MM.1S (cell line): ENCODE measurements around the gene SCAF11.

Source experiments
- DNase-seq: peaks from one replicate; pipeline ENCODE4 v3.0.0-alpha.2; 2015
- H2AFZ ChIP-seq: fragments of 300-600 bp; sonication (generic); 2 replicates; pipeline ENCODE4 v1.6.0; 2016; ENCODE audit warnings: antibody characterized with exemption, low read length
- H3F3A ChIP-seq: fragments of 300-600 bp; sonication (generic); 2 replicates; pipeline ENCODE4 v1.6.1; 2016; ENCODE audit warnings: mild to moderate bottlenecking, antibody characterized with exemption, low read length, moderate library complexity, mixed read lengths; ENCODE audit not compliant: insufficient read depth
- H3K27ac ChIP-seq: fragments of 300-600 bp; sonication (generic); 2 replicates; pipeline ENCODE4 v1.5.1; 2016; ENCODE audit warnings: mild to moderate bottlenecking, low read length
- H3K27me3 ChIP-seq: fragments of 300-600 bp; sonication (generic); replicated peaks from 2 replicates; pipeline ENCODE4 v1.6.0; 2016; ENCODE audit warnings: low read length; ENCODE audit not compliant: insufficient read depth
- H3K36me3 ChIP-seq: fragments of 300-600 bp; sonication (generic); replicated peaks from 2 replicates; pipeline ENCODE4 v1.6.1; 2016; ENCODE audit warnings: mild to moderate bottlenecking, low read length, mixed read lengths; ENCODE audit not compliant: insufficient read depth
- H3K4me1 ChIP-seq: fragments of 300-600 bp; sonication (generic); 2 replicates; pipeline ENCODE4 v1.6.1; 2016; ENCODE audit warnings: low read length, mixed read lengths
- H3K4me2 ChIP-seq: fragments of 300-600 bp; sonication (generic); 2 replicates; pipeline ENCODE4 v1.6.0; 2016; ENCODE audit warnings: low read depth, low read length
- H3K4me3 ChIP-seq: fragments of 300-600 bp; sonication (generic); 2 replicates; pipeline ENCODE4 v1.5.1; 2016; ENCODE audit warnings: low read length, mixed read lengths
- H3K79me2 ChIP-seq: fragments of 300-600 bp; sonication (generic); 2 replicates; pipeline ENCODE4 v1.6.1; 2016; ENCODE audit warnings: mixed run types, low read length, mixed read lengths
- H3K9ac ChIP-seq: fragments of 300-600 bp; sonication (generic); 2 replicates; pipeline ENCODE4 v1.6.1; 2016; ENCODE audit warnings: low read length, mixed read lengths
- H3K9me2 ChIP-seq: fragments of 300-600 bp; sonication (generic); replicated peaks from 2 replicates; pipeline ENCODE4 v1.6.1; 2016; ENCODE audit warnings: mild to moderate bottlenecking, low read length, mixed read lengths; ENCODE audit not compliant: insufficient read depth
- H3K9me3 ChIP-seq: fragments of 300-600 bp; sonication (generic); replicated peaks from 2 replicates; pipeline ENCODE4 v1.6.1; 2016; ENCODE audit warnings: mild to moderate bottlenecking, low read length, mixed read lengths; ENCODE audit not compliant: insufficient read depth
- H4K20me1 ChIP-seq: fragments of 300-600 bp; sonication (generic); 2 replicates; pipeline ENCODE4 v1.6.1; 2016; ENCODE audit warnings: mild to moderate bottlenecking, low read length, moderate library complexity, mixed read lengths; ENCODE audit not compliant: insufficient read depth
- CTCF ChIP-seq: fragments of 300-600 bp; sonication (generic); IDR thresholded peaks from 2 replicates; pipeline ENCODE4 v1.5.1; 2016; ENCODE audit warnings: antibody characterized with exemption, low read length, mixed read lengths
- EZH2 ChIP-seq: fragments of 300-600 bp; sonication (generic); optimal IDR thresholded peaks from 2 replicates; pipeline ENCODE3; 2017; ENCODE audit warnings: low read depth, mild to moderate bottlenecking, antibody characterized with exemption, low read length, mixed read lengths
- EZH2phosphoT487 ChIP-seq: fragments of 300-600 bp; sonication (generic); IDR thresholded peaks from 2 replicates; pipeline ENCODE4 v1.6.1; 2018; ENCODE audit warnings: antibody characterized with exemption, low read length

Gene SCAF11

GRCh38 chr12:45877069-45877468, 113.3 kb downstream of the SCAF11 start:
- Histone ChIP-seq H3K4me2 (no peak overlapping the region), H3K4me1 (peaks cover 11% of the 10 kb centered on the region; the same call in 1 of the 2 replicates), H3K9ac (no peak overlapping the region), H3K9me2 (no peaks in the 10 kb centered on the region), H3K4me3 (no peak overlapping the region), H3K9me3 (no peaks in the 10 kb centered on the region), H3K79me2 (peaks cover 38% of the 10 kb centered on the region), H3K27ac (no peak overlapping the region), H2AFZ (no peak overlapping the region), H3F3A (peaks cover 6% of the 10 kb centered on the region; the same call in 1 of the 2 replicates), H3K27me3 (no peaks in the 10 kb centered on the region), H3K36me3 (0 out of 2 replicates have a peak, but pooled peaks cover 6% of the 10 kb centered on the region), H4K20me1 (no peaks in the 10 kb centered on the region)
- no peak for DNase-seq
- TF ChIP-seq EZH2: no peak
- no peak for TF ChIP-seq EZH2phosphoT487
- TF ChIP-seq CTCF: no peak

DNA sequence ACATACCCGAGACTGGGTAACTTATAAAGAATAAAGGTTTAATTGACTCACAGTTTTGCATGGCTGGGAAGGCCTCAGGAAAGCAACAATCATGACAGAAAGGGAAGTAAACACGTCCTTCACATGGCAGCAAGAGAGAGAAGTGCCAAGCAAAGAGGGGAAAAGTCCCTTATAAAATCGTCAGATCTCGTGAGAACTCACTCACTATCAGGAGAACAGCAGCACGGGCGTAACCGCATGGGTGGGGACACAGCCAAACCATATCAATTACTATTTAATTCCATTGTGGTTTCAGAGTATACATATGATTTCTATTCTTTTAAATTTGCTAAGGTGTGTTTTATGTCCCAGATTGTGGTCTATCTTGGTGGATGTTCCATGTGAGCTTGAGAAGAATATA, 117.9 kb downstream of the SCAF11 start:
- Histone ChIP-seq H3K36me3 (0 out of 2 replicates have a peak, but pooled peaks cover 6% of the 10 kb centered on the region), H3K9me2 (no peaks in the 10 kb centered on the region), H3K4me2 (no peak overlapping the region), H3K9ac (no peak overlapping the region), H2AFZ (no peak overlapping the region), H4K20me1 (no peaks in the 10 kb centered on the region), H3K4me3 (no peak overlapping the region), H3K27me3 (no peaks in the 10 kb centered on the region), H3F3A (no peaks in the 10 kb centered on the region), H3K79me2 (peaks cover 19% of the 10 kb centered on the region), H3K4me1 (0 out of 2 replicates have a peak, but pooled peaks cover 10% of the 10 kb centered on the region), H3K27ac (no peak overlapping the region), H3K9me3 (no peaks in the 10 kb centered on the region)
- TF ChIP-seq EZH2 (no peak), CTCF (no peak), EZH2phosphoT487 (no peak)
- no peak for DNase-seq
